EL (cell line): ENCODE results near the gene SCFD1.
"Not testable (repeated sequence)": the region's sequence is repeated elsewhere in the genome, so short reads cannot be mapped to it uniquely, and the experiment has no call there.

Source experiments
- DNase-seq: peaks from one replicate; pipeline ENCODE4 v3.0.0-alpha.2; 2016

SCFD1 gene

DNA sequence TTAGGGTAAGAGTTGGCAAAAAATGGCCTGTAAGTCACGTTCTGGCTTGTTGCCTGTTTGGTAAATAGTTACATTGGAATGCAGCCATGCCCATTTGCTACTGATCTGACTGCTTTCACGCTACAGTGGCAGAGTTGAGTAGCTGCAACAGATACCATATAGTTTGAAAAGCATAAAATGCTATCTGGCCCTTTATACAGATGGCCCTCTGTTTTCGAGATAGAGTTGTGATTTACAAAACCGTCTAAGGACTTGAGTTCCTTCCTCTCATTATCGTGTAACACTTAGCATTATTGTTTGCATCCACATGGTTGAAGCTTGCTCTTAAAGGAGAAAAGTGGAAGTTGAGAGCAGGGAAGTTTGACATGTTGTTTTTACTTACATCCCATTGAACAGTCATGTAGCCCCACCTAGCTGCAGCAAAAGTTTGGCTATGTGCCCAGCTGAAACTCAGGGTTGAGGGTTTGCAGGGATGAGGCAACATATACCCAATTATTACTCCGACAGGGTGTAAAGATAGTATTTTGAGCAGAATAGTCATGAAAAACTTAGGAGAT is 11.3 kb upstream of the SCFD1 start:
- peak; percentile 51 for DNase-seq

DNA sequence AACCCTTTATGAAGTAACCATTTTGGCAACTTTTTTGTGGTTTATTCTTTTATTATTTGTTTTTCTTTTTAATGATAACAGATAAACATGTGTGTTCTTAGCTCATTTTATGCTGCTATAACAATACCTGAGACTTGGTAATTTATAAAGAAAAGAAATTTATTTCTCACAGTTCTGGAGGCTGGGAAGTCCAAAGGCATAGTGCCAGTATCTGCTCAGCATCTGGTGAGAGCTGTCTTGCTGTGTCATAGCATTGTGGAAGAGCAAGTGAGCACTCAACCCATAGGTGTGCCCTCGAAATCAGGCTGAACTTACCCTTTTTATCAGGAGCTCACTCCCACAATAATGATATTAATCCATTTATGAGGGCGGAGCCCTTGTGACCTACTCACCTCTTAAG is 8.0 kb upstream of the SCFD1 start:
- no peak for DNase-seq

DNA sequence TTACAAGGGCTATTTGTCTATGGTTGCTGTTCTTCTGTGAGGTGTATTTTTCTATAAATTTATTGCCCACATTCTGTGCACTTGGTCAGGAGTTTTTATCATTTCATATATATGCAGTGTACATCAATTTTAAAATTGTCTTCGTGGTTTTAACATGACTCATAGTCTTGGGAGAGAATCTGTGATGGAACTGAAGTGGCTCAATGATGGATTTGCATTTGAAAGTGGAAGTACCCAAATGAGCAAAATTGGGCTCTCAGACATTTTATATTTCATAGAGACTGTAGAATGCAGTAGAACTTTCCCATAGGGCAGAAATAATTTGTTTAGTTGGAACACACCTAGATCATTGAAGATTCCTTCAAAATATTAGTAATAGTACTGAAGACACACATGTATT is 1.9 kb upstream of the SCFD1 start:
- DNase-seq: peak; percentile 87

DNA sequence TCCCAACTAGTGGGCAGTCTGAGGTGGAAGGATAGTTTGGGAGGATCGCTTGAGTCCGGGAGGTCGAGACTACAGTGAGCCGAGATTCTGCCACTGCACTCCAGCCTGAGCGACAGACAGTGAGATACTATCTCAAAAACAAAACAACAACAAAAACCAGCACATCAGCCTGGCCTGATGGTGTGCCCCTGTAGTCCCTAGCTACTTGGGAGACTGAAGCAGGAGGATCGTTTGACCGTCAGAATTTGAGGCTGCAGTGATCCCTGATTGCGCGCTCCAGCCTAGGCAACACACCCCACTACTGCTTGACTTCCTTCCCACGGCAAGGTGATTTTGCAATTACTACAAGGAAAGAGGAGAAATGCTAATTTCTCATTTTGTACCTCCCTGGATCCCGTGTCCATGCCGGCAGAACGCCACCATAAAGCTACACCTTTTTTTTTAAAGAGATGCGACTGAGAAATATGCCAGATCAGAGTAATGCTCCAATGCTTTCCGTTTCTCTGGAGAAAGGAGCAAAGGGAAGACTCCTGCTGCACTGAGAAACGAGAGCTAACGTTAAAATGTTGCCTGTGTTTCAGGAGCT is 672 bp upstream of the SCFD1 start:
- DNase-seq: peak; percentile 39

DNA sequence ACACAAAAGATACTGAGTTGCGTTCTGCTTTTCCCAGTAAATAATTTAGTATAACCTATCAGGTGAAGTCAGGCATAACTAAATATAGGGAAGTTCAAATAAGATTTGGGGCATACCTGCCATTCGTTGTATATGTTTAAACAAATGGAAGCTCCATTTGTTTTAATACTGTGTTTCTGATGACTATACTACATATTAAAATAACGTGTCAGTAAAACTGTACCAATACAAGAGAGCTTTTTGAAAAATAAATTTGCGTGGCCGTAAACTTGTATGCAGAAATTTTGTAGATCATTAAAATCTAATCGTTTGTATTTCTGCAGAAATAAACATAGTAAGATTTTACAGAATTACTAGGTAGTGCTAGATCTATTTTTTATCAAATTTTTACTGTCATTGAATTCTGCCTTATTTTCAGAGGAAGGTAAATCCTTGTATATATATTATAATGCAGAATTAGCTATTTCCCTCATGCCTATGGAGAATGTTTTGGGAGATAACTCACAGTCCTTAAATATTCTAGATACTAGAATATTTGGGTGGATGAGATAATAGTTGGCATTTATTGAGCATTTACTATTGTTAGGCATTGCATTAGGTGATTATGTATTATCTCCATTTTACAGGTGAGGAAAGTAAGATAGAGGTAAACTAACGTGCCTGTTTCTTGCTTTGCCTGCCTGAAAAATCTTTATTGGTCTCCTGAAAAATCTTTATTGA is 1.5 kb downstream of the SCFD1 start:
- no peak for DNase-seq

DNA sequence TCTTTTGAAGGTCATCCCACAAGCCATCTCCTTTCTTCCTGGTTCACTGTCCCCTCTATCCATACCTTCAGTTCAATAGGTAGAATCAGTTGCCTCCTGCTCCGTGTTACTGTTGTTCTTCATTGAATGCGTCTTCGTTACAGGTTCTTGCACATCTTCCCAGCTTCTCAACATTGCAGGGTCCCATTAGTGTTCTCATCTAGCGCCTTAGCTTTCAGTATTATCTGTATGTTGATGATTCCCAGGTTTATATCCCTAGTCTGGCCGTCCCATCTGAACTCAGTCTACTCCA is 2.0 kb downstream of the SCFD1 start:
- no peak for DNase-seq

DNA sequence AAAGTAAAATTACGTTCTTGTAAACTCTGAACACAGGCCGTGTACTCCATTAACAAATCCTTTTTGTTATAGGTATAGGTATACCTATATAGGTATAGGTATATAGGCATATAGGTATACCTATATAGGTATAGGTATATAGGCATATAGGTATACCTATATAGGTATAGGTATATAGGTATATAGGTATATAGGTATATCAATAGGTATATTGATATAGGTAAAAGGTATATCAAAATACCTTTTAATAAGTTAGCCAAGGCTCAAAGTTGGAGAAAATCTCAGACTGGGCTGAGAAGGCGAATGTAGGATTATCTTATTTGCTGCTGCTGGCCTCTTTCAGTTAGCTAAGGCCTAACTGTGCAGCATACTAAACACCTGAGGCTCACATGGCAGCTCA is 3.4 kb downstream of the SCFD1 start:
- DNase-seq: no peak

DNA sequence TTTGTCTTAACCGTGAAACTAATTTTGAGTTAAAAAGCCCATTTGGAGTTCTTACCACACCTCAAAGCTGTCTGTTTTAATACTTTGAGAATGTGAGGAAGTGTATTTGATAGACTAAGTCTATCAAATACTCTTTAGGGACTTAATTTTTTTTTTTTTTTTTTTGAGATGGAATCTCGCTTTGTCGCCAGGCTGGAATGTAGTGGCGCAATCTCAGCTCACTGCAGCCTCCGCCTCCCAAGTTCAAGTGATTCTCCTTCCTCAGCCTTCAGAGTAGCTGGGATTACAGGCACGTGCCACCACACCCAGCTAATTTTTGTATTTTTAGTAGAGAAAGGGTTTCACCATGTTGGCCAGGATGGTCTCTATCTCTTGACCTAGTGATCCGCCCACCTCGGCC is 7.3 kb downstream of the SCFD1 start:
- DNase-seq: peak; percentile 77

DNA sequence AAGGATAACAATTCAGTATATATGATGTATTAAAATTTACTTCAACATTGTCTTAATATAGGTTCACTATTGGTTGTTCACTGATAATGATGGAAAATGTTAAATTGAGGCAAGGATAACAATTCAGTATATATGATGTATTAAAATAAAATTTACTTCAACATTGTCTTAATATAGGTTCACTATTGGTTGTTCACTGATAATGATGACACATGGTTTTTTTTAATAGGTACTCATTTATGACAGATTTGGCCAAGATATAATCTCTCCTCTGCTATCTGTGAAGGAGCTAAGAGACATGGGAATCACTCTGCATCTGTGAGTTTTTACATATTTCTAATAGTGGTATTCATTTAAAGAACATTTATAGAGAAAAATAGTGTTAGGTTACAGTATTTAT is 8.1 kb downstream of the SCFD1 start:
- DNase-seq: no peak

DNA sequence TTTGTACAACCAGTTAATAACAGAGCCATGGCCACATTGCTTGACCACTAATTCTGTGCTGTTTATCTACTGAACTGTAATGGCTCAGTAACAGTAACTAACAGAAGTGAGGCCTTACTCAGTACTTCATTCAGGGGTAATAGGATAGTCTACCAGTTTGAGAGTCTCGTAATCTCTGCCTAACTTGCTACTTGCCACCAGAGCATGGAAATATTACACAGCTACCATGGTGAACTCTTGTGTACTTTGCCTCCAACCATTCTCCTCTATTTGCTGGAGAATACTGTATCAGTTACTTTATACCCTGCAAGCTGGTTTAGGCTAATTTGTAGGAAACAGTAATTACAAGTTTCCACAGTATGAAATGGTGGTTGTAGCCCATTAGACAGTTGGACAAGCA is 10.6 kb downstream of the SCFD1 start:
- DNase-seq: no peak

DNA sequence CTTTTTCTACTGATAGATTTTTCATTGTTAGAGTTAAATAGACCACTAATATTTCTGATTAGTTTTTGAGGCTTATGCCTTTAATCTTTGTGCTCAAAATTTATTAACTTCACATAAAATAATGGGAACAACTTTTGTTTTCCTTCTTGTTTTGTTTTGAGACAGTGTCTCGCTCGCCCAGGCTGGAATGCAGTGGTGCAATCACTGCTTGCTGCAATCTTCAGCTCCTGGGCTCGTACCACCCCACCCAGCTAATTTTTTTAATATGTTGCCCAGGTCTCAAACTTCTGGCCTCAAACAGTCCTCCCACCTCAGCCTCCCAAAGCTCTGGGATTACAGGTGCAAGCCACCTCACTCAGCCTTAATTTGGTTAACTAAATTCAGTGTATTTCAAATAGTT is 16.8 kb downstream of the SCFD1 start:
- DNase-seq: no peak

DNA sequence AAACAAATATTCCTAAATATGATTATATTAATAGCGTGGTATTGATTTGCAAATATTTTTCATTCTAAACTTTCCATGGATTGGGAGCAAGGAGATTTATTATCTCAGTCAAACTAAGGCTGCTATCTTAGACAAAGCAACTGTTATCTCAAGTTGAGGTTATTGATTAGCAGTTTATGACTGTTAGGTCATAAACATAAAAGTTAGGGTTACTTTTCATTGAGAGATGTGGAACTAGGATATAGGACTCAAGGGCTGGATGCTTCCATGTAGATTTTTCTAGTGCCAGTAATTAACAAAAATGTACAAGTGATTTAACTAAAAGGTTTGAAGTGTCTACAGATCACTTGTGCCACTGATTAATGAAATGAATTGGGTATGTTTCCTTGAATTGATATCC is 19.1 kb downstream of the SCFD1 start:
- no peak for DNase-seq

DNA sequence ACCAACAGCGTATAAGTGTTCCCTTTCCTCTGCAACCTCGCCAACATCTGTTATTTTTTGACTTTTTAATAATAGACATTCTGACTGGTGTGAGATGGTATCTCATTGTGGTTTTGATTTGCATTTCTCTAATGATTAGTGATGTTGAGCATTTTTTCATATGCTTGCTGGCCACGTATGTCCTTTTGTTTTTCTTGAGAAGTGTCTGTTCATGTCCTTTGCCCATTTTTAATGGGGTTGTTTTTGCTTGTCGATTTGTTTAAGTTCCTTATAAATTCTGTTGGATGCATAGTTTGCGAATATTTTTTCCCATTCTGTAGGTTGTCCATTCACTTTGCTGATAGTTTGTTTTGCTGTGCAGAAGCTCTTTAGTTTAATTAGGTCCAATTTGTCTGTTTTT is 22.3 kb downstream of the SCFD1 start:
- not testable (repeated sequence) for DNase-seq

DNA sequence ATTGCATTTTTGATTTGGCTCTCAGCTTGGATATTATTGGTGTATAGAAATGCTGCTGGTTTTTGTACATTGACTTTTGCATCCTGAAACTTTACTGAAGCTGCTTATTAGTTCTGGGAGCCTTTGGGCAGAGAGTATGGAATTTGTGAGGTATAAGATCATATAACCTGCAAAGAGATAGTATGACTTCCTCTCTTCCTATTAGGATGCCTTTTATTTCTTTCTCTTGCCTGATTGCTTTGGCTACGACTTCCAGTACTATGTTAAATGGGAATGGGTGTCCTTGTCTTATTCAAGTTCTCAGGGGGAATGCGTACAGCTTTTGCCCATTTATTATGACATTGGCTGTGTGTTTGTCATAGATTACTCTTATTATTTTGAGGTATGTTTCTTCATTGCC is 23.5 kb downstream of the SCFD1 start:
- DNase-seq: no peak

DNA sequence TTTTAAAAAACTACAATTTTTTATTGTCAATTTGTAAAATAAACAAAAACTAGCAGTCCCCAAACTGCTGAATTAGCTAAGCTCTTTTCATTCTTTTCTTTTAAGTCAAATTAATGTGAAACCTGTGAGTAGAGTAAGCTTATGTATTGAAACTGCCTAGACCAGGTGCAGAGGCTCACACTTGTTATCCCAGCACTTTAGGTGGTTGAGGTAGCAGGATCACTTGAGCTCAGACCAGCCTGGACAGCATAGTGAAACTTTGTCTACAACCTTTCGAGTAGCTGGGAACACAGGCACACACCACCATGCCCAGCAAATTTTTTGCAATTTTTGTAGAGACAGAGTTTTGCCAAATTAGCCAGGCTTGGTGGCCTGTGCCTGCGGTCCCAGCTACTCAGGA is 26.4 kb downstream of the SCFD1 start:
- DNase-seq: no peak

DNA sequence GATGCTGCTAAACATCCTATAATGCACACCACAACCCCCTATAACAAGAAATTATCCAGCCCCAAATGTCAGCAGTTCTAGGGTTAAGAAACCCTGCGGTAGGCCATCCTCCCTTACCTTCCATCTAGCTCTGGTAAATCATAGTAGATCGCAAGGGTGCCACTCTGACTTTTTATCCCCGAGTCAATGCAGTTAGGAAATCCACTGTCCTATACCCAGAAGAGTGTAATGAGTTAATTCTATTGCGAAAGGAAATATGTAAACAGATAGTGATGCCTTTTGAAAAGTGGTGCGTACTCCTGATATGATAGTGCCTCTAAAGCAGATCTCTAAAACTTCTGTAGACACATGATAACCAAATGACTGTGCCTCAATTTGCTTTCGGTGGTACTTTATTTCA is 29.8 kb downstream of the SCFD1 start:
- no peak for DNase-seq

DNA sequence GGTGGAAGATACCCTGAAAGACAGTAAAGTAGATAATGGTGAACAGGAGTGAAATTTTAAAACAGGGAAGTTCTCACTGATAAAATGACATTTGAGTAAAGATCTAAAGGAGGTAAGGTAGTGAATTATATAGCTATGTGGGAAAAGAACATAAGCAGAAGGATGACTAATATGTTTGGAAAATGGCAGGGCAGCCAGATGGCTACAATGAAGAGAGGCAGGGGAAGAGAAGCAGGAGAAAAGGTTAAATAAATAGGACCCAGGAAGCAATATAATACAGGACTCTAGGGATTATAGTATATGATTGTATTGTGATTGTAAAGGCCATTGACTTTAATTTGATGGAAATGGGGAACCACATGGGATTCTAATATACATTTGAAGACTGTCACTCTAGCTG is 33.0 kb downstream of the SCFD1 start:
- peak; percentile 20 for DNase-seq

DNA sequence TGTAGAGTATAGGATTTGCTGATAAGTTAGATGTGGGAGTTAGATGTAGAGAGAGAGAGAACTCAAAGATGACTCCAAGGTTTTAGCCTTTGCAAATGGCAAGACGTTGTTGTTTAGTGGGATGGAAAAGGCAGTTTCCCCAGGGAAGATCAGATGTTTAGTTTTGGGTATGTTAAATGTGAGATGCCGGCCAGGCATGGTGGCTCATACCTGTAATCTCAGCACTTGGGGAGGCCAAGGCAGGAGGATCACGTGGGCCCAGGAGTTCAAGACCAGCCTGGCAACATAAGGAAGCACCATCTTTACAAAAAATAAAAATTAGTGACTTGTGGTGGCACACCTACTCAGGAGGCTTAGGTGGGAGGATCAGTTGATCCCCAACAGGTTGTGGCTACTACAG is 33.5 kb downstream of the SCFD1 start:
- DNase-seq: no peak

DNA sequence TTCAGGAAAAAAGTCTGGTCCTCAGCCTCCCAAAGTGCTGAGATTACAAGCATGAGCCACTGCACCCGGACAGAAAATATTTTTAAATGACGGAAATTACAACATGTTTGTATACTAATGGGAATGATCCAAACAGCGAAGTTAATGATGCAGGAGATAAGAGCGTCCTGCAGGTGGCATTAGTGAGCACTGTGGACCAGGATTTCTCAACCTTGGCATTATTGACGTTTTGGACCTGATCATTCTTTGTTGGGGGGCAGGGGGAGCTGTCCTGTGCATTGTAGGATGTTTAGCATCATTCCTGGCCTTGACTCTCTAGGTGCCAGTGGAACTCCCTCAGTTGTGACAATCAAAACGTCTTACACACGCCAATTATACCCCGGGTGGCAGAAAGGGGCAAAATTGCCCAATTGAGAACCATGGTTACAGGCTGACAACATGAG is 34.1 kb downstream of the SCFD1 start:
- peak; percentile 32 for DNase-seq

DNA sequence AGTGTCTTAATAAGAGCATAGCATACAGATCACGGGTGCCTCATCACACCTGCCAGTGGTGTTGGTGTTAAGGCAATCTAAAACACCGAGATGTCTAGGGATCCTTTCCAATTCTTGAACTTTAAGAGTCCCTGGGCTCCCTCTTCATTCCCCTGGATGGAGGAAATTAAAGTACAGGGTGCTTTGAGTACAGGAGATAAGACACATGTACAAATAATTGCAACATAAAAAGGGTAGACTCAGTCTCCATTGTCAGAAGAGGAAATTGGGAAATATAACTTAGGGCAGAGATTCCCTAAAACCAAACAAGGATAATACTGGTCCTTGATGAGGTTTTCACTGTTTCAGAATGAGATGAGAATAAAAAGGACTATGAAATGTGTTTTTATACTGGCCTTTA is 34.9 kb downstream of the SCFD1 start:
- DNase-seq: no peak

DNA sequence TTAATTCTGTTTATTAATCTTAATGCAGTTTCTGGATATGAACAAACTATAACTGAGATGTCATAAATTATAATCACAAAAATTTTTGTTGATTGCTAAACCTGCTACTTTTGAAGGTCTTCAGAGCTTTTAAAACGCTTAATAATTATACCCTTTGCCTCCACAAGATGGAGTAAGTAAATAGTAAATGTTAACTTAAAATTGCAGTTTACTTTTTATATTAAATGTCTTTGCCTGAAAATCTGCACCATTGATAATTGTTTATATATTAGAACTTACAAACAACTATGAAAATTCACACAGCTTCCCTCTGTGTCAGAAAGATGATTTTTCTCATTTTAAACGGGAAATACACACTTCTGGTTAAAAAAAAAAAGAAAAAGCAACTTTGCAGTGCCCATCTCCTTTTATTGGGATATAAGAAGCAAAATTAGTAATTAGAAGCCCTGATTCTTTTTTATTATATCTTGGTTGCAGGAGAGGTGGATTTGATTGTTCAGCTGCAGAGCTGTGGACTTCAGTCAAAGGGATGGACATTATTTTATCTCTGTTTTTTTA is 35.6 kb downstream of the SCFD1 start:
- no peak for DNase-seq

DNA sequence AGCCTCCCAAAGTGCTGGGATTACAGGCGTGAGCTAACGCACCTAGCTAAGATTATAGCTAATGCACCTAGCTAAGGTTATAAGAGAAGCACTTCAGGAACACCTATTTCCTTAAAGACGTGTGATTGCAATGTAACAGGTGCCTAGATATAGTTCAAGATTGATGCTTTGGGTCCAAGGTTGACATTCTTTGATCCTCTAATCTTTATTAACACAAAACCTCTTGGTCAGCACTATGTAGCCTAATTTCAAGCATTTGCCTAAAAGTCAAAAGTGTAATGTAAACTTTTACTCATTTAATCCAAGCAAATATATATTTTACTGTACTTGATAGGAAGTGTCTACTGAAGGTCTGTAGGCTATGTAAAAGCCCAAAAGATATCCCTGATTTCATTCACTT is 36.5 kb downstream of the SCFD1 start:
- no peak for DNase-seq

DNA sequence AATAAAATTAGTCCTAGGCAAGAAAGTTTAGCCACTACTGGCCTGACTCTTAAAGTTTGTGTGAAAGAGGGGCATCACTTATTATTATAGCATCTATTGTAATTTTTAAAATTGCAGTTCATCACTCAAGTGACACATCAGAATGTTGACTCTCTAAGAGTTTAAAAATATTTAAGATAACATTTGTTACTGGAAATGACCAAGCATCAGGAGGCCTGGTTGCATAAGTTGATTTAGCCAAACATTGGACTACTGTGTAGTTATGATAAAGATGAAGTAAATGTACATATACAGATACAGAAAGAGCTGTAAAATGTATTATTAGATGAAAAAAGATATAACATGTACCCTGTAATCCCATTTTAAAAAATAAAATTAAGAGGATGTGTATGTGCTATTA is 47.5 kb downstream of the SCFD1 start:
- DNase-seq: no peak

DNA sequence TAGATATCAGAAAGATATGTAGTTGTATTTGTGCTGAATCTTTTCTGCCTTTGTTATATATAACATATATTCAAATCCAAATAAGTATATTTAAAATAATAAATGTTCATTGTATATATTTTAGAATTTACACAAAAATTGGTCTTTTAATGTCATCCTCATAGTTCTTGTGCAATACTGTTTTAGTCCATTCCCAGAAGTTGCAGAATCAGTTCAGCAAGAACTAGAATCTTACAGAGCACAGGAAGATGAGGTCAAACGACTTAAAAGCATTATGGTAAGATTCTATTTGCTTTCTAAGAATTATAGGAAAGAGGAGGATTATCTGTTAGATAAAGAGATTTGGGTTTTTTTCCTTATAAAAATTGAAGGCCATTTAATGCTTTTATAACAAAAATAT is 51.0 kb downstream of the SCFD1 start:
- no peak for DNase-seq

DNA sequence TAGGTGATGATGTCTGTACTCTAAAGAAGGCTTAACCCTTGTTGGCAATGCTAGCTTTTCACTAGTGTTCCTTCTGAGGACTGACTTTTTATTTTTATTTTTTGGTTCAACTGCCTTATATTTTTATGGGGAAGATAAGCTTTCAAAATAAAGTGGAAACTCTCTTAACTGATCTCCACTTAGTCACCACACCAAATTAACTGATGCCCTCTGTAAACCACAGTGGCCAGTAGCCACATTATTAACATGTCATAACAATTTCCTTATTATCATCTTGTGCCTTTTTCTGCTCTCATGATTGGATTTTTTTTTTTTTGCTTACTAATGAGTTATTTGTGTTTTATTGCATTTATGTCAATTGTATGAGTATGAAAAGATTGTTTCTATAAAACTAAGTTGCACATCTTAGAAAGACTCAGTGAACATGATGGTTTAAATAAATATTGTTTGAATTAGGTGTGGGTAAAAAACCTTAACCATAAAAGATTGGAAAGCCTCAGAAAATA is 56.9 kb downstream of the SCFD1 start:
- DNase-seq: no peak
